Measurements from ENCODE around the gene SLC41A3. TPM values are rescaled to one million over a fixed set of nuclear protein-coding genes. Genes with fewer than 3 reads are reported as not detected.

SLC41A3 gene
- total and polyA plus RNA-seq, 4 donors = 9.3 to 19.8 (median 12.7) TPM

DNA sequence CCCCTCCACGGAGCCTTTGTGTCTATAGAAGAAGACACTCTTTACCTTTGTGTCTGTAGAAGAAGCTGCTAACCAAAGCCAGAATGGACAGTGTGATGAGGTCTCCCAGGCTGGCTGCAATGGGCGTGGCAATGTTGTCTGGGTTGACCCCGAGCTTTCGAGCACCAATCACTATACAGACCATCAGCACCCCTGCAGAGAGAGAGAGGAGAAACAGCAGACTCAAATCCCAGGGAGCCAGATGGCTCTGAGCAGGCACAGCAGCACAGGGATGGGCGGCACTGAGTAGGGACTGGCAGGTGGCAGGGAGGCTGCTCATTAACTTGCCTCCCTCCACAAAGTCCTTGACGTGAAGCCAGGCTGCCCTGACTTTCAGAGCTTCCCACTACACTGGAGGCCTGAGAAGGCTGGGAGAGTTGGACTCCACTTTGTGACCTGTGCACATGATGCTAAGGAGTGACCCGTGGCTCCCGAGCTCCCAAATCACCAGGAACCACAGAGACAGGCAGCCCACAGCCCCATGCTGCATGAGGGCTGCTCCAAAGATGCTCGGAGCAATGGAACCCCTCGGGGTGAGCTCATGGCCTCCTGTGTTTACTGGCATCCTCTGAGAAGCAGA, 61.1 kb downstream of the SLC41A3 start:
- Histone ChIP-seq H3K27ac (ENCODE audit: low read depth in 1 of 2, low read length in 2 of 2) (no peak overlapping the region), H3K4me1 (ENCODE audit: control insufficient read depth in 4 of 4, insufficient read depth in 4 of 4, low read length in 3 of 4) (no peaks in the 10 kb centered on the region), H3K4me3 (ENCODE audit: low read depth in 1 of 3, low read length in 3 of 3) (no peak overlapping the region), H3K36me3 (ENCODE audit: control insufficient read depth in 4 of 4, insufficient read depth in 3 of 4, low read depth in 1 of 4, low read length in 3 of 4) (no peaks in the 10 kb centered on the region), H3K9ac (ENCODE audit: low read depth in 1 of 2, low read length in 2 of 2) (no peak overlapping the region), H3K27me3 (ENCODE audit: control insufficient read depth in 4 of 4, insufficient read depth in 4 of 4, low read length in 3 of 4) (no peaks in the 10 kb centered on the region), H3K9me3 (ENCODE audit: control insufficient read depth in 4 of 4, low read length in 3 of 4) (peaks cover 0 to under 1% (median 0%) of the 10 kb centered on the region in 4 donors)
- WGBS = 94% methylated on average over 10 of the region's 10 CpGs
- TF ChIP-seq MAX (IDR thresholded peaks at IDR 0.05) = no peak
- TF ChIP-seq GABPA (IDR thresholded peaks at IDR 0.05 in 1 of 2, conservative IDR thresholded peaks at IDR 0.05 in 1 of 2) = no peak
- TF ChIP-seq FOXA2 (IDR thresholded peaks at IDR 0.05) = no peak
- peak; percentile 20 for DNase-seq (ENCODE audit: low spot score)

GRCh38 chr3:126021702-126022101, 62.2 kb downstream of the SLC41A3 start:
- H3K9me3 ChIP-seq (ENCODE audit: control insufficient read depth in 4 of 4, low read length in 3 of 4) = no peaks in the 10 kb centered on the region
- H3K9ac ChIP-seq (ENCODE audit: low read depth in 1 of 2, low read length in 2 of 2) = no peak overlapping the region
- H3K4me3 ChIP-seq (ENCODE audit: low read depth in 1 of 3, low read length in 3 of 3) = no peak overlapping the region
- TF ChIP-seq HNF4A (conservative IDR thresholded peaks at IDR 0.05) = no peak
- TF ChIP-seq, protein P1, sequence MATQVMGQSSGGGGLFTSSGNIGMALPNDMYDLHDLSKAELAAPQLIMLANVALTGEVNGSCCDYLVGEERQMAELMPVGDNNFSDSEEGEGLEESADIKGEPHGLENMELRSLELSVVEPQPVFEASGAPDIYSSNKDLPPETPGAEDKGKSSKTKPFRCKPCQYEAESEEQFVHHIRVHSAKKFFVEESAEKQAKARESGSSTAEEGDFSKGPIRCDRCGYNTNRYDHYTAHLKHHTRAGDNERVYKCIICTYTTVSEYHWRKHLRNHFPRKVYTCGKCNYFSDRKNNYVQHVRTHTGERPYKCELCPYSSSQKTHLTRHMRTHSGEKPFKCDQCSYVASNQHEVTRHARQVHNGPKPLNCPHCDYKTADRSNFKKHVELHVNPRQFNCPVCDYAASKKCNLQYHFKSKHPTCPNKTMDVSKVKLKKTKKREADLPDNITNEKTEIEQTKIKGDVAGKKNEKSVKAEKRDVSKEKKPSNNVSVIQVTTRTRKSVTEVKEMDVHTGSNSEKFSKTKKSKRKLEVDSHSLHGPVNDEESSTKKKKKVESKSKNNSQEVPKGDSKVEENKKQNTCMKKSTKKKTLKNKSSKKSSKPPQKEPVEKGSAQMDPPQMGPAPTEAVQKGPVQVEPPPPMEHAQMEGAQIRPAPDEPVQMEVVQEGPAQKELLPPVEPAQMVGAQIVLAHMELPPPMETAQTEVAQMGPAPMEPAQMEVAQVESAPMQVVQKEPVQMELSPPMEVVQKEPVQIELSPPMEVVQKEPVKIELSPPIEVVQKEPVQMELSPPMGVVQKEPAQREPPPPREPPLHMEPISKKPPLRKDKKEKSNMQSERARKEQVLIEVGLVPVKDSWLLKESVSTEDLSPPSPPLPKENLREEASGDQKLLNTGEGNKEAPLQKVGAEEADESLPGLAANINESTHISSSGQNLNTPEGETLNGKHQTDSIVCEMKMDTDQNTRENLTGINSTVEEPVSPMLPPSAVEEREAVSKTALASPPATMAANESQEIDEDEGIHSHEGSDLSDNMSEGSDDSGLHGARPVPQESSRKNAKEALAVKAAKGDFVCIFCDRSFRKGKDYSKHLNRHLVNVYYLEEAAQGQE (IDR thresholded peaks at IDR 0.05) = no peak
- TF ChIP-seq RXRA (IDR thresholded peaks at IDR 0.05) = no peak
- TF ChIP-seq ATF3 (IDR thresholded peaks at IDR 0.05) = no peak
- H3K27ac ChIP-seq (ENCODE audit: low read depth in 1 of 2, low read length in 2 of 2) = no peak overlapping the region
- no peaks in the 10 kb centered on the region for H3K27me3 ChIP-seq (ENCODE audit: control insufficient read depth in 4 of 4, insufficient read depth in 4 of 4, low read length in 3 of 4)
- 100% methylated on average over 1 of the region's 1 CpG for WGBS
- no peaks in the 10 kb centered on the region for H3K4me1 ChIP-seq (ENCODE audit: control insufficient read depth in 4 of 4, insufficient read depth in 4 of 4, low read length in 3 of 4)
- no peaks in the 10 kb centered on the region for H3K36me3 ChIP-seq (ENCODE audit: control insufficient read depth in 4 of 4, insufficient read depth in 3 of 4, low read depth in 1 of 4, low read length in 3 of 4)
- DNase-seq (ENCODE audit: low spot score) = no peak

DNA sequence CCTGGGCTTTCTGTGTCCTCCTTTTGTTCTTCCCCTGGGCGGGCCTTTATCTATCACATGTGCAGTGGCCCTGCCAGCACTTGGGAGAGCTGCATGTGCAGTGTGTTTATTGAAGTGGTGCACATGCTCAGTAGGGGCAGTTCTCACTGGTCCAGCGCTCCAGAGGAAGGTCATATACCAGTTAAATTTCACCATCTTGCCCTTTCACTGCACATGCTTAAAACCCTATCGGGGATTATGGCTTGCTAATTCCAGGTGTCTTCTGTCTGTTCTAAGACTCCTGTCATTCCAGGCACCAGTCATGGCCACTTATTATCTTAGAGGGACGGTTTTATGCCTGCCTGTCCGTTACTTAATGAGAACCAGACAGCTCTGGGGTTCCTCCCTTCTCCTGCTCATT, 62.7 kb downstream of the SLC41A3 start:
- Histone ChIP-seq H3K4me1 (ENCODE audit: control insufficient read depth in 4 of 4, insufficient read depth in 4 of 4, low read length in 3 of 4) (no peaks in the 10 kb centered on the region), H3K36me3 (ENCODE audit: control insufficient read depth in 4 of 4, insufficient read depth in 3 of 4, low read depth in 1 of 4, low read length in 3 of 4) (no peaks in the 10 kb centered on the region)
- WGBS = 94% methylated on average over 5 of the region's 5 CpGs

More for the DNA sequence above, 62.7 kb downstream of the SLC41A3 start:
- TF ChIP-seq GABPA (IDR thresholded peaks at IDR 0.05 in 1 of 2, conservative IDR thresholded peaks at IDR 0.05 in 1 of 2) (no peak), HNF4G (IDR thresholded peaks at IDR 0.05) (no peak), EGR1 (IDR thresholded peaks at IDR 0.05; ENCODE audit: low read depth in 2 of 2) (no peak), RXRA (IDR thresholded peaks at IDR 0.05) (no peak), HNF4A (conservative IDR thresholded peaks at IDR 0.05) (no peak), TAF1 (conservative IDR thresholded peaks at IDR 0.05) (no peak), FOXA1 (IDR thresholded peaks at IDR 0.05) (no peak), SP1 (IDR thresholded peaks at IDR 0.05) (no peak), RAD21 (IDR thresholded peaks at IDR 0.05) (no peak)
- TF ChIP-seq, protein P1 (IDR thresholded peaks at IDR 0.05) = no peak
- TF ChIP-seq, protein P2, sequence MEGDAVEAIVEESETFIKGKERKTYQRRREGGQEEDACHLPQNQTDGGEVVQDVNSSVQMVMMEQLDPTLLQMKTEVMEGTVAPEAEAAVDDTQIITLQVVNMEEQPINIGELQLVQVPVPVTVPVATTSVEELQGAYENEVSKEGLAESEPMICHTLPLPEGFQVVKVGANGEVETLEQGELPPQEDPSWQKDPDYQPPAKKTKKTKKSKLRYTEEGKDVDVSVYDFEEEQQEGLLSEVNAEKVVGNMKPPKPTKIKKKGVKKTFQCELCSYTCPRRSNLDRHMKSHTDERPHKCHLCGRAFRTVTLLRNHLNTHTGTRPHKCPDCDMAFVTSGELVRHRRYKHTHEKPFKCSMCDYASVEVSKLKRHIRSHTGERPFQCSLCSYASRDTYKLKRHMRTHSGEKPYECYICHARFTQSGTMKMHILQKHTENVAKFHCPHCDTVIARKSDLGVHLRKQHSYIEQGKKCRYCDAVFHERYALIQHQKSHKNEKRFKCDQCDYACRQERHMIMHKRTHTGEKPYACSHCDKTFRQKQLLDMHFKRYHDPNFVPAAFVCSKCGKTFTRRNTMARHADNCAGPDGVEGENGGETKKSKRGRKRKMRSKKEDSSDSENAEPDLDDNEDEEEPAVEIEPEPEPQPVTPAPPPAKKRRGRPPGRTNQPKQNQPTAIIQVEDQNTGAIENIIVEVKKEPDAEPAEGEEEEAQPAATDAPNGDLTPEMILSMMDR (IDR thresholded peaks at IDR 0.05; ENCODE audit: low read depth, low read length, missing input control) = no peak
- H3K27ac ChIP-seq (ENCODE audit: low read depth in 1 of 2, low read length in 2 of 2) = no peak overlapping the region
- H3K9ac ChIP-seq (ENCODE audit: low read depth in 1 of 2, low read length in 2 of 2) = no peak overlapping the region
- no peak overlapping the region for H3K4me3 ChIP-seq (ENCODE audit: low read depth in 1 of 3, low read length in 3 of 3)
- H3K9me3 ChIP-seq (ENCODE audit: control insufficient read depth in 4 of 4, low read length in 3 of 4) = no peaks in the 10 kb centered on the region
- no peak for DNase-seq (ENCODE audit: low spot score)
- H3K27me3 ChIP-seq (ENCODE audit: control insufficient read depth in 4 of 4, insufficient read depth in 4 of 4, low read length in 3 of 4) = no peaks in the 10 kb centered on the region

Data from liver (tissue), 9 donors.